ENCODE results near the gene ANKRD11.
"Not testable (repeated sequence)": the region's sequence is repeated elsewhere in the genome, so short reads cannot be mapped to it uniquely, and the experiment has no call there.

The ANKRD11 gene

GRCh38 chr16:89314854-89315253 is 175.5 kb downstream of the ANKRD11 start:
- no peak for DNase-seq (ENCODE audit: low read depth)

GRCh38 chr16:89314357-89314756 is 176.0 kb downstream of the ANKRD11 start:
- no peak for DNase-seq (ENCODE audit: low read depth)

DNA sequence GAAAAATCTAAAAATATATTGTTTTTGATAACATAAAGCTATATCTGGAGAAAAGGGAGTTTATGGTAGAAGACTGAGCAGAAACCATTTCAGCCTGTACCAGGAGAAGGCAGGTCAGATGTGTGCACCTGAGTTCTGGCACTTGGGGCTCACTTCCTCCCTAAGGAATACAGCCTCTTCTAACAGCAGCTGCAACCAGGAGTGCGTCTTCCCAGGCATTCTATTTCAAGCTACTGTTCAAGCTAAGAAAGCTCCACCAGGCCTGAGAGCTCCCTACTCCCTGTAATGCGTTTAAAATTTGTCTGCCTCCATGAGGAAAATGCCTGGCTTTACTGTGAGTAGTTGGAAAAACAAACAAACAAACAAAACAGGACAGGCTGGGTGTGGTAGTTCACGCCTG is 176.8 kb downstream of the ANKRD11 start:
- no peak for DNase-seq (ENCODE audit: low read depth)

GRCh38 chr16:89312598-89313299 is 177.6 kb downstream of the ANKRD11 start:
- no peak for DNase-seq (ENCODE audit: low read depth)

- no peak for DNase-seq (ENCODE audit: low read depth)
Observed at GRCh38 chr16:89312194-89312593, 178.2 kb downstream of the ANKRD11 start.

DNA sequence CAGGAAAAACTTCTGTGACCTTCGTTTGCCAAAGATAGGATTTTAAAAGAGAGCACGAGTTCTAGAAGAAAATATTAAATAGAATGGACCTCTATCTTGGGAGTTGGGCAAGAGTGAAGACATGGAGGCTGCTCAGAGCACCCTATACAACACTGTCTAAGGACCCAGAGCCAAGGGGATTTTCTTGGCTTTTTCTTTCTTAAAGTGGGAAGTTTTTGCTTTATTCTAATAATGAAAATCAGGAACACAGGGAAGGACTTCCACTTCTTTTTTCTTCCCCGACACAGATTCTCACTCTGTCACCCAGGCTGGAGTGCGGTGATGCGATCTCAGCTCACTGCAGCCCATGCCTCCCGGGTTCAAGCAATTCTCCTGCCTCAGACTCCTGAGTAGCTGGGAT is 178.7 kb downstream of the ANKRD11 start:
- no peak for DNase-seq (ENCODE audit: low read depth)

GRCh38 chr16:89309438-89310122 is 180.8 kb downstream of the ANKRD11 start:
- no peak for DNase-seq (ENCODE audit: low read depth)

DNA sequence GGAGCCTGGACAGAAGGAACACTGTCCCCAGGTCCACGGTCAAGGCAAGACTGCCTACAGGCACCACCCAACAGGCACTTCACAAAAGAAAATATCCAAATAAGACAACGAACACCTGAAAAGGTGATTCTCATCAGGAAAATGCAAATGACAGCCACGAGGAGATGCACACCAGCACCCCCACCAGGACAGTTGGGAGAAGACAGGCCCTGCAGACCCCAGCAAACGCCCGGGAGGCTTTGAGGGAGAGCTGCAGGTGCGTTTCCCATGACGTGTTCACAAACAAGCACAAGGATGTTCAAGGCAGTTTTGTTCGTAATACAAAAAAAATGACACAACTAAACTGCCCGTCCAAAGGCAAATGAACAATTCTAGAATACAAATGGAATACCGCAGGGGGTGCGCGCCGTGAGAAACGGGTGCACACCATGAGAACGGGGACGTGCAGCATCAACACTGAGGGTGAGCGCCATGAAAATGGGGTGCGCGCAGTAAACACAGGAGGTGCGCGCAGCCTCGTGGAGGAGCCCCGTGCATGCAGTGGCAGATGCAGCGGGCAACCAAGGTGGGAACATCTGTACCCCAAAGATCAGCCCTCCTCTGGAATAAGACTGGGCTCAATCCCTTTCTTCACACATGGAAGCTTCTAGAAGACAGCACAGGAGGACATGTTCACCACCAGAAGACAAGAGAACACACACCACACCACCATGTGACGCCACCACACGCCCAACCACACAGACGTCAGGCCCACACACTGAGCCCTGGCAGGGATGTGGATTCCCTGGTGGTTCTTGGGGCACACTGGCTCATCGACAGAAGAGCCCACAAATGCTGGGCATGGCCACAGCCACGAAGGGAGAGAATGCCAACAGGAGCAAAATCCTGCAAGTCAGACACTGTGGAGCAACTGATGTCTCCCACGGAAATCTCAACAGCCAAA is 181.7 kb downstream of the ANKRD11 start:
- no peak for DNase-seq (ENCODE audit: low read depth)

GRCh38 chr16:89307421-89307805 is 182.9 kb downstream of the ANKRD11 start:
- no peak for DNase-seq (ENCODE audit: low read depth)

DNA sequence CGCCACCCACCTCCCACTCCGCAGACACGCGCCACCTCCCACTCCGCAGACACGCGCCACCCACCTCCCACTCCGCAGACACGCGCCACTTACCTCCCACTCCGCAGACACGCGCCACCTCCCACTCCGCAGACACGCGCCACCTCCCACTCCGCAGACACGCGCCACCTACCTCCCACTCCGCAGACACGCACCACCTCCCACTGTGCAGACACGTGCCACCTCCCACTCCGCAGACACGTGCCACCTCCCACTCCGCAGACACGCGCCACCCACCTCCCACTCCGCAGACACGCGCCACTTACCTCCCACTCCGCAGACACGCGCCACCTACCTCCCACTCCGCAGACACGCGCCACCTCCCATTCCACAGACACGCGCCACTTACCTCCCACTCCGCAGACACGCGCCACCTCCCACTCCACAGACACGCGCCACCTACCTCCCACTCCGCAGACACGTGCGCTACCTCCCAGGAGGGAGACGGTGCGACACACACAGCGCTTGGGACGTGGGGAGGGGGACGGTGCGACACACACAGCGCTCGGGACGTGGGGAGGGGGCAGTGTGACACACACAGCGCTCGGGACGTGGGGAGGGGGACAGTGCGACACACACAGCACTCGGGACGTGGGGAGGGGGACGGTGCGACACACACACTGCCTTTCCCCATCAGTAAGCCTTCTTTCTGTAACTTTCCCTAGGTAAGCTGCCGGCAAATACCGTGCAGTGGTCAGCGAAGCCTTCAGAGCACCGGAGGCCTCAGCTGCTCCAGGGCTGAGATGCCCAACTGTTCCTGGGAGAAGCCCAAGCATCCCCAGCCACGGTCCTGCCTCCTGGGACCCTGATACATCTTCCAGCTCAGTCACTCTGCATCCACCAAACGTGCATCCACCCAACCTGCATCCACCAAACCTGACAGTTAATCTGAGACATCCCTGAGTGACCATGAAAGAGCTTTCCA is 183.6 kb downstream of the ANKRD11 start:
- not testable (repeated sequence) for DNase-seq (ENCODE audit: low read depth)

DNA sequence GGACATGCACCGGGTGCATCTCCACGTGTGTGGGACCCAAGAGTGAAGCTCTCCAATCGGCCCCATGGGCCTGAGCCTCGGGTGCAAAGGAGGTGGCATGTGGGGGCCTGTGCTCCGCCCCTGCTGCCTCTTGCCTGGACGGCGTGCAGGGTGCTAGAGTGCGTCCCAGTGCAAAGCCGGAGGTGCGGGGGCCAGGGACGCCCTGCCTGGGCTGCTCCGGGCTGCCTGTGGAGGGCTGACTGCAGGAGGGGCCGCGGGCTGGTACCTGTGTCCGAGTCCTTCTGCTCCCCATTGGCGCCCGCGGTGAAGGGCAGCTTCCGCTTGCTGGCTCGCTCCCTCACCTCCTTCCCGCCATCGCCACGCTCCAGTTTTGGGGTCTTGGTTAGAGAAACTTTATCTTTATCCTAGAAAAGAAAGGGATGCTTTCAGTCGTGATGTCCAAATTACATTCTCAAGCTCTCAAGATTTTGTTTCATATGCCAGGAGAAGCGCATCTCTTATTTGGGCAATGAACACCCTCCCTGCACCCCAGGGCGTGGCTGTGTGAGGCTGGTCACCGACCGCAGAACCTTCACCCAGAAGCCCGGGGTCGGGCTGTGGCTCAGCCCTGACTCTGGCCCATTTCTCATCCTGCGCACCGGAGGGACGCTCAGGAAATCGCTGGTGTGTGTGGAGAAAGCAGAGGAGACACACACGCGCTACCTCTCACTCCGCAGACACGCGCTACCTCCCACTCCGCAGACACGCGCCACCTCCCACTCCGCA is 185.2 kb downstream of the ANKRD11 start:
- no peak for DNase-seq (ENCODE audit: low read depth)

DNA sequence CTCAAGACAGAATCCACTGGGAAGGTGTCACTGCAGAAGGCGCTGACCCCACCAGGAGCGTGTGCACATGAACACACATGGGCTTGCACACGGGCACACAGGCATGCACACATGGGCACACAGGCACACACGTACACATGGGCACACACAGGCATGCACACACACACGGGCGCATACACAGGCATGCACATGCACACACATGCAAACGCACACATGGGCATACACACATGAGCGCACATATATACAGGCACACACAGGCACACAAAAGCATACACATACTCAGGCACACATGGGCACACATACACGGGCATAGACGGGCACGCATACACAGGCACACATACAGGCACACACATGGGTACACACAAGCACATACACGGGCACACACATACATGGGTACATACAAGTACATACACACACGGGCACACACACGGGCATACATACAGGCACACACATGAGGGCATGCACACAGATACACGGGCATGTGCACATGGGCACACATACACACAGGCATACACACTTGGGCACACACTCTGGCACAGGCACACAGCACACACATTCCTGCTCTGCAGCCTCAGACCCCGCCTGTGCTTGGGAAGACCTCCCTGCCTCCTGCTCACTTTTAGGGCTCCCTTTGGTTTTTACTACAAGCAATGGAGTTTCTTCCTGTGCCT is 186.0 kb downstream of the ANKRD11 start:
- no peak for DNase-seq (ENCODE audit: low read depth)

DNA sequence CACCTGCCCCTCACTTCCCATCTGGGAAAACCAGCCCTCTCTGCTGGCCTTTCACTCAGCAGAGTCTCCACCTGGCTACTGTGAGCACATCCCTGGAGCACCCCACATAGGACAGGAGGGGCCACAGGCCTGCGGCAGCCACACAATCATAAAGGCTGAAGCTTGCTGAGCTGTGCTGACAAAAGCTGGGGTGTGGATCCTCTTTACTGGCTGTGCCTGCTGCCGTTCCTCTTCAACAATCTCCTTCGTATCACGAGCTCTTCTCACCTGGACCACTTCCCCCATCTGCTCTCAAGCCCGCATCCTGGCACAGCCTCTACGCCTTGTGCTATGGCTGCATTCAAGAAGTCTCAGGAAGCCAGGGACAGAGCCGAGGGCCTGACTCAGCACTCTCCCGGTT is 186.7 kb downstream of the ANKRD11 start:
- DNase-seq (ENCODE audit: low read depth) = no peak

- DNase-seq (ENCODE audit: low read depth) = no peak
Observed at GRCh38 chr16:89300976-89301360, 189.4 kb downstream of the ANKRD11 start.

DNA sequence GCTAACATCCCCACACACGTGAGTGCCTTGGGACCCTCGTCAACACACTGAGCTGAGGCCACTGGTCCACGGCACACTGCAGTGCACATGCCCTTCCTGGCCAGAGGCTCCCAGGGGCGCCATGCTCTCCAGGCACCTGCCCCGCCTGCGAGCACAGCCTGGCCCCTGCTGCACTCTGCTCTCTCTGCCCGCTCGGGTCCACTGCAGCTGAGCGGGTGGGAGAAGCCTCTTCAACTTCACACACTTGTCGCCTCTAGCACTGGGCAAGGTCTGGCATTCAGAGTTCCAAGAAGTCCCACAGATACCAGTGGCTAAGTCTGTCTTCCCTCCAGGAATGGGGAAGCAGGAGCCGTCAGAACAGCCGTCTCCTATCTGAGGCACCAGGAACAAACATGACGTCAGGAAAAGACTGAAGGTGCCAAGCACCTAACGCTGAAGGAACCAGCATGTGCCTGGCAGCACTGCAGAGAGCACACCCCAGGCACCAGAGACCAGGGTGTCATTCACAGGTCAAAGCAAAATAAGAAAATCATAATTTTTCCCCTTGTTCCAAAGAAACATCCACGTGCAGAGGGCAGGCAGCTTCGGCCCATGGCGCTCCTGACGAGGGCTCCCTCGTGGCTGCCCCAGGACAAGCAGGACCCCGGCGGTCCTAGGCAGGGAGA is 189.9 kb downstream of the ANKRD11 start:
- DNase-seq (ENCODE audit: low read depth) = no peak

DNA sequence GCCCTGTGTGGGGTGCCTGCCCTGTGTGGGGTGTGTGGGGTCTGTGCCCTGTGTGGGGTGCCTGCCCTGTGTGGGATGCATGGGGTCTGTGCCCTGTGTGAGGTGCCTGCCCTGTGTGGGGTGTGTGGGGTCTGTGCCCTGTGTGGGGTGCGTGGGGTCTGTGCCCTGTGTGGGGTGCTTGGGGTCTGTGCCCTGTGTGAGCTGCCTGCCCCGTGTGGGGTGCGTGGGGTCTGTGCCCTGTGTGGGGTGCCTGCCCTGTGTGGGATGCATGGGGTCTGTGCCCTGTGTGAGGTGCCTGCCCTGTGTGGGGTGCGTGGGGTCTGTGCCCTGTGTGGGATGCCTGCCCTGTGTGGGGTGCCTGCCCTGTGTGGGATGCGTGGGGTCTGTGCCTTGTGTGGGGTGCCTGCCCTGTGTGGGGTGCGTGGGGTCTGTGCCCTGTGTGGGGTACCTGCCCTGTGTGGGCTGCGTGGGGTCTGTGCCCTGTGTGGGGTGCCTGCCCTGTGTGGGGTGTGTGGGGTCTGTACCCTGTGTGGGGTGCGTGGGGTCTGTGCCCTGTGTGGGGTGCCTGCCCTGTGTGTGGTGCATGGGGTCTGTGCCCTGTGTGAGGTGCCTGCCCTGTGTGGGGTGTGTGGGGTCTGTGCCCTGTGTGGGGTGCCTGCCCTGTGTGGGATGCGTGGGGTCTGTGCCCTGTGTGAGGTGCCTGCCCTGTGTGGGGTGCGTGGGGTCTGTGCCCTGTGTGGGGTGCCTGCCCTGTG is 190.8 kb downstream of the ANKRD11 start:
- not testable (repeated sequence) for DNase-seq (ENCODE audit: low read depth)

DNA sequence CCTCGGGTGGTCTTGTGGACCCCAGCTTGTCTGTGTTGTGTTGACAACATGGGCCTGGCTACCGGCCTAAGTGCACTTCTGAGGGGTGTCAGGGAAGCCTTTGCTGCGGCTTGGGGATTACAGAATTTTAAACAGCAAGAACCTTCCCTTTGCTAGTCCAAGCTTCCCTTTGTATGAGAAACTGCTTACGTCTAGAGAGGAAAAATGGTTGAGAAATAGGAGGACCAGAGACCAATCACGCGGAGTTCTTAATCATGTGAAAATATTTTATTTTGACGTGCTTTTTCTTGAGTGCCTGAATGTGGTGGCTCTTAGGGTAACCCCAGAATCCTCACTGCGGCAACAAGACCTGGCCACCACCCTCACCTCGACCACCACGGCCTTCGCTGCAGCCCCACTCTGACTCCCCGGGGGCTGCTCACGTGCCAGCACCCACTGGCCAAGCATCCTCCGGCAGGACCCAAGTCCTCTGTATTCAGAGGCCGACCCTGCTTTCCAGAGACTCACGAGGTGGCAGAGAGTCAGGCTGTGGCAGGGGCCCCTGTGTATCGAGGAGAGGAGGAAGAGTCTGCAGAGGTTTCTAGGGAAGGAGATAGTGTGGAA is 191.6 kb downstream of the ANKRD11 start:
- no peak for DNase-seq (ENCODE audit: low read depth)

GRCh38 chr16:89297910-89298545 is 192.3 kb downstream of the ANKRD11 start:
- DNase-seq (ENCODE audit: low read depth) = no peak
